ENCODE data around the gene KLF2.

DNA sequence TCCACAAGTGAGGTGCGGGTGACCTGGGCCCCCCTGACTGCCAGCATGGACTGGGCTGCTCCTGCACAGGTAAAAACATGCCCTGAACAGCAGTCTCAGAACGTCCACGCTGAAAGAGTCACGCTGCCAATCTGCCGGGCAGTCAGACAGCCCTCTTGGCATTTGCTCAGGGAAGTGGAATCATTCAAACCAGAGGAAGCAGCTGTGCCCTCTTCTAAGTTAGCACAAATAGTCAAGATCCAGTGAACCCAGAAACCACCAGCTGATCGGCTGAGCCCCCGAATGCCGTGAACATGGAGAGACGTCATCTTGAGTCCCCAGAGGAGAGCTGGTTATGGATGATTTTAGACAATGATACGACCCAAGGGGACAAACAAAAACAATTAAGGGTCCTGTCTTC is 34.4 kb downstream of the KLF2 start:
- TF ChIP-seq, protein P1, sequence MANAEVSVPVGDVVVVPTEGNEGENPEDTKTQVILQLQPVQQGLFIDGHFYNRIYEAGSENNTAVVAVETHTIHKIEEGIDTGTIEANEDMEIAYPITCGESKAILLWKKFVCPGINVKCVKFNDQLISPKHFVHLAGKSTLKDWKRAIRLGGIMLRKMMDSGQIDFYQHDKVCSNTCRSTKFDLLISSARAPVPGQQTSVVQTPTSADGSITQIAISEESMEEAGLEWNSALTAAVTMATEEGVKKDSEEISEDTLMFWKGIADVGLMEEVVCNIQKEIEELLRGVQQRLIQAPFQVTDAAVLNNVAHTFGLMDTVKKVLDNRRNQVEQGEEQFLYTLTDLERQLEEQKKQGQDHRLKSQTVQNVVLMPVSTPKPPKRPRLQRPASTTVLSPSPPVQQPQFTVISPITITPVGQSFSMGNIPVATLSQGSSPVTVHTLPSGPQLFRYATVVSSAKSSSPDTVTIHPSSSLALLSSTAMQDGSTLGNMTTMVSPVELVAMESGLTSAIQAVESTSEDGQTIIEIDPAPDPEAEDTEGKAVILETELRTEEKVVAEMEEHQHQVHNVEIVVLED (CRISPR knock-in tag; IDR thresholded peaks at IDR 0.05; ENCODE audit: borderline replicate concordance) = no peak
- TF ChIP-seq SMARCC2 (IDR thresholded peaks at IDR 0.05) (no peak), JUNB (CRISPR knock-in tag; IDR thresholded peaks at IDR 0.05; ENCODE audit: borderline replicate concordance) (no peak)

All from HepG2 (cell line).